K562 (cell line): ENCODE data around the gene DLX3. TPM values are rescaled to one million over a fixed set of nuclear protein-coding genes. Genes with fewer than 3 reads are reported as not detected.

Experiments
- ATAC-seq: fragments of 200-7000 bp; cut with Tn5 transposase; 3 replicates; pipeline ENCODE4 v1.9.1; 2020; ENCODE audit warnings: moderate library complexity
- BruUV-seq: library from RNA; stranded (reverse); fragments of 400-500 nt; replicated peaks from 2 replicates; lab custom pipeline; 2021; lab: Mats Ljungman, UMichigan
- CTCF ChIA-PET: fragments of 300-600 bp; formaldehyde crosslinking; extraction: SDS; loops from one replicate; lab custom pipeline; 2021; ENCODE audit warnings: low intra/inter-chr PET ratio; lab: Yijun Ruan, JAX
- POLR2A ChIA-PET: fragments of 300-600, 350-650 bp; sonication (Branson Sonifier 250); formaldehyde crosslinking; extraction: SDS; loops from one replicate; lab custom pipeline; 2021; ENCODE audit warnings: antibody characterized with exemption, inconsistent platforms; lab: Yijun Ruan, JAX
- DNase-seq, 4 experiments: peaks; one replicate each; pipeline versions ENCODE4 v3.0.0 to v3.0.0-alpha.2; 2011 to 2018; ENCODE audit warnings: low spot score in 3 of 4, mixed read lengths in 3 of 4; ENCODE audit errors: extremely low read depth in 1 of 4
- FAIRE-seq: peaks from 2 replicates; lab custom pipeline; 2011; peaks lifted over from hg19 to GRCh38; lab: Jason Lieb, UNC
- H2AFZ ChIP-seq: 2 replicates; pipeline ENCODE4 v1.6.0; 2011; ENCODE audit warnings: low read depth, low read length, control low read depth, inconsistent platforms
- H3K27ac ChIP-seq: fragments of 200-600 bp; 3 replicates; pipeline ENCODE4 v1.8.0; 2011; ENCODE audit warnings: low read depth, mild to moderate bottlenecking, control low read depth, inconsistent platforms, low read length, moderate library complexity, mixed read lengths; ENCODE audit errors: extremely low read depth
- H3K27me3 ChIP-seq, 2 experiments: fragments of 300-600 bp in 1 of 2; 2 replicates in 1 of 2; 3 replicates in 1 of 2; pipeline versions ENCODE4 v1.6.0 to v1.8.0; 2011; ENCODE audit warnings: inconsistent platforms in 2 of 2, low read length in 2 of 2, mild to moderate bottlenecking in 1 of 2, mixed read lengths in 1 of 2, moderate library complexity in 1 of 2; ENCODE audit not compliant: control insufficient read depth in 2 of 2, insufficient read depth in 2 of 2
- H3K36me3 ChIP-seq: fragments of 300-600 bp; 3 replicates; pipeline ENCODE4 v1.8.0; 2011; ENCODE audit warnings: mild to moderate bottlenecking, low read length, inconsistent platforms; ENCODE audit not compliant: control insufficient read depth, insufficient read depth
- H3K4me1 ChIP-seq, 2 experiments: fragments of 200-600 bp in 1 of 2; replicated peaks in 1 of 2; 2 replicates in 1 of 2; 3 replicates in 1 of 2; pipeline versions ENCODE4 v1.5.1 to v1.8.0; 2011; ENCODE audit warnings: inconsistent platforms in 2 of 2, low read length in 2 of 2, mild to moderate bottlenecking in 1 of 2, mixed read lengths in 1 of 2, moderate library complexity in 1 of 2; ENCODE audit not compliant: control insufficient read depth in 2 of 2, insufficient read depth in 2 of 2
- H3K4me2 ChIP-seq: 2 replicates; pipeline ENCODE4 v1.6.1; 2011; ENCODE audit warnings: low read length, control low read depth, inconsistent platforms, mixed read lengths; ENCODE audit not compliant: insufficient read depth
- H3K4me3 ChIP-seq: fragments of 200-600 bp; sonication (generic), shearing (Covaris generic); 2 replicates; pipeline ENCODE4 v1.5.1; 2016; ENCODE audit warnings: control low read depth, inconsistent platforms
- H3K79me2 ChIP-seq: fragments of 200-600 bp; 3 replicates; pipeline ENCODE4 v1.8.0; 2011; ENCODE audit warnings: low read length, inconsistent platforms; ENCODE audit not compliant: control insufficient read depth, insufficient read depth
- H3K9ac ChIP-seq, 2 experiments: 2 replicates each; pipeline versions ENCODE4 v1.6.0 to v1.6.1; 2011; ENCODE audit warnings: low read depth in 2 of 2, low read length in 2 of 2, control low read depth in 1 of 2, inconsistent platforms in 1 of 2, mild to moderate bottlenecking in 1 of 2, mixed read lengths in 1 of 2; ENCODE audit not compliant: insufficient read depth in 1 of 2
- H3K9me1 ChIP-seq: one replicate; pipeline ENCODE4 v1.6.0; 2011; ENCODE audit warnings: inconsistent platforms, mild to moderate bottlenecking, low read length, moderate library complexity; ENCODE audit not compliant: control insufficient read depth, insufficient read depth
- H3K9me3 ChIP-seq: replicated peaks from 2 replicates; pipeline ENCODE4 v1.5.1; 2011; ENCODE audit warnings: low read depth, low read length, inconsistent platforms; ENCODE audit not compliant: control insufficient read depth, insufficient read depth
- H4K20me1 ChIP-seq: replicated peaks from 2 replicates; pipeline ENCODE4 v1.6.1; 2011; ENCODE audit warnings: low read length, inconsistent platforms, mixed read lengths; ENCODE audit not compliant: control insufficient read depth, insufficient read depth
- ATF3 ChIP-seq, 2 experiments: fragments of 450-650 bp in 1 of 2; sonication (generic) in 1 of 2; formaldehyde crosslinking in 1 of 2; IDR thresholded peaks in 1 of 2; conservative IDR thresholded peaks in 1 of 2; 2 replicates each; pipeline versions ENCODE4 v1.6.1 to v1.8.1; 2016 to 2023; ENCODE audit warnings: mild to moderate bottlenecking in 2 of 2, moderate library complexity in 2 of 2, inconsistent platforms in 1 of 2, missing genetic modification reagents in 1 of 2
- CBX3 ChIP-seq, 2 experiments: IDR thresholded peaks; 1 replicate in 1 of 2; 2 replicates in 1 of 2; pipeline ENCODE4 v1.6.1; 2012; ENCODE audit warnings: inconsistent platforms in 2 of 2, low read length in 2 of 2, borderline replicate concordance in 1 of 2, control low read depth in 1 of 2
- SIRT6 ChIP-seq: IDR thresholded peaks from one replicate; pipeline ENCODE4 v1.6.1; 2012; ENCODE audit warnings: low read depth, mild to moderate bottlenecking, control low read depth, inconsistent platforms, low read length, moderate library complexity
- ZNF23 ChIP-seq: fragments of 250-450 bp; sonication (Bioruptor Pico); IDR thresholded peaks from 2 replicates; pipeline ENCODE4 v1.4.0; 2020; ENCODE audit warnings: mild to moderate bottlenecking
- WGBS: fragments of 100-300 bp; shearing (Covaris generic); methylation state at CpG from one replicate; pipeline ENCODE4 v1.1.6; 2016; ENCODE audit warnings: low coverage, mixed read lengths; ENCODE audit not compliant: insufficient coverage; ENCODE audit errors: missing lambda C conversion rate; 5-methylcytosine and 5-hydroxymethylcytosine counted together
- in situ Hi-C: fragments of 300-500 bp; cut with MboI; formaldehyde crosslinking; loops from 4 replicates; pipeline ENCODE4 v1.15.0; 2018; ENCODE audit warnings: inconsistent platforms, mixed read lengths
- intact Hi-C: fragments of 100-400 bp; cut with micrococcal nuclease; formaldehyde crosslinking; loops from 2 replicates; pipeline ENCODE4 v1.14.2; 2022
- polyA plus RNA-seq, 8 experiments: library from polyadenylated mRNA; depleted of rRNA in 4 of 8; stranded (reverse) in 5 of 8; unstranded in 3 of 8; fragments of >200 nt; fragmentation: Nextera tagmentation in 2 of 8; fragmentation: Illumina TruSeq in 1 of 8; extraction: Ambion mirVana in 2 of 8; extraction: Trizol in 1 of 8; gene quantifications; 2 replicates each; pipeline versions ENCODE4 v1.2.1 to v1.2.3, GENCODE V29; 2011 to 2014; ENCODE audit warnings: inconsistent platforms in 1 of 8, missing spikeins in 1 of 8
- total RNA-seq, 7 experiments: library from RNA; depleted of rRNA in 6 of 7; stranded (reverse); fragments of >200 nt in 6 of 7; fragmentation: Illumina TruSeq in 2 of 7; extraction: Trizol in 2 of 7; gene quantifications; 2 replicates each; pipeline versions ENCODE4 v1.2.1 to v1.2.3, GENCODE V29; 2011 to 2021; ENCODE audit warnings: low replicate concordance in 1 of 7

The DLX3 gene
- total and polyA plus RNA-seq, 9 of the 15 experiments (the other 6 are each of a cell fraction or from before 2014, with no cell fraction given), result not detected

GRCh38 chr17:50043290-50044148, 48.5 kb upstream of the DLX3 start:
- Histone ChIP-seq H2AFZ (no peak overlapping the region), H3K27me3 (peaks cover 0 to 36% of the 10 kb centered on the region in 2 experiments; a peak in 2 of 5 replicates), H3K27ac (no peak overlapping the region), H3K9me1 (no peaks in the 10 kb centered on the region), H3K79me2 (no peaks in the 10 kb centered on the region), H3K9ac (no peak overlapping the region; a peak in 1 of 4 replicates), H3K4me2 (no peak overlapping the region), H4K20me1 (no peaks in the 10 kb centered on the region; the same call in 1 of the 2 replicates), H3K4me3 (no peak overlapping the region), H3K36me3 (no peaks in the 10 kb centered on the region), H3K4me1 (no peaks in the 10 kb centered on the region), H3K9me3 (no peaks in the 10 kb centered on the region)
- in situ Hi-C loops (no loop called here), intact Hi-C loops (no loop called here)
- no TSS peak for BruUV-seq
- WGBS, result 3% methylated on average over 12 of the region's 16 CpGs
- DNase-seq (no peak), ATAC-seq (no peak), FAIRE-seq (no peak)
- TF ChIP-seq ATF3 (IDR thresholded peaks at IDR 0.05) (no peak), ATF3 (CRISPR knock-in tag; conservative IDR thresholded peaks at IDR 0.05) (no peak)
- POLR2A ChIA-PET, result no interaction called here
- CTCF ChIA-PET, result no interaction called here

- Histone ChIP-seq H3K36me3 (no peaks in the 10 kb centered on the region), H2AFZ (no peak overlapping the region), H3K9ac (no peak overlapping the region), H3K4me1 (no peaks in the 10 kb centered on the region), H3K9me1 (no peaks in the 10 kb centered on the region), H3K79me2 (no peaks in the 10 kb centered on the region), H4K20me1 (no peaks in the 10 kb centered on the region; the same call in 1 of the 2 replicates), H3K9me3 (no peaks in the 10 kb centered on the region), H3K27me3 (peaks cover 0 to 34% of the 10 kb centered on the region in 2 experiments; a peak in 2 of 5 replicates), H3K4me2 (no peak overlapping the region), H3K27ac (no peak overlapping the region), H3K4me3 (no peak overlapping the region)
- FAIRE-seq (no peak), DNase-seq (no peak), ATAC-seq (no peak)
- POLR2A ChIA-PET, result no interaction called here
- intact Hi-C loops, result no loop called here
- WGBS, result 0% methylated on average over 5 of the region's 5 CpGs
- BruUV-seq, result no TSS peak
- CTCF ChIA-PET, result no interaction called here
- in situ Hi-C loops, result no loop called here
- TF ChIP-seq SIRT6 (no peak), ZNF23 (CRISPR knock-in tag) (no peak), CBX3 (IDR thresholded peaks at IDR 0.05; ENCODE audit: borderline replicate concordance in 1 of 2, low read length in 2 of 2) (no peak)
Observed at GRCh38 chr17:50042211-50042610, 47.2 kb upstream of the DLX3 start.
